RWPE2 (cell line): ENCODE data around the gene STAM.
"Not testable (repeated sequence)": the region's sequence is repeated elsewhere in the genome, so short reads cannot be mapped to it uniquely, and the experiment has no call there.

Source experiments
- ATAC-seq: fragments of 200-7000 bp; cut with Tn5 transposase; 3 replicates; pipeline ENCODE4 v1.9.1; 2021; ENCODE audit warnings: low read depth
- DNase-seq: peaks from one replicate; pipeline ENCODE4 v3.0.0-alpha.2; 2020; ENCODE audit warnings: low spot score
- H3K27ac ChIP-seq: fragments of 450-650 bp; 2 replicates; pipeline ENCODE4 v1.5.1; 2017; ENCODE audit warnings: mild to moderate bottlenecking; ENCODE audit not compliant: poor library complexity, severe bottlenecking
- H3K27me3 ChIP-seq: fragments of 250-450 bp; sonication (Bioruptor Pico); 2 replicates; pipeline ENCODE4 v1.5.1; 2021; ENCODE audit warnings: mild to moderate bottlenecking, moderate library complexity; ENCODE audit not compliant: insufficient read depth, poor library complexity, severe bottlenecking
- H3K36me3 ChIP-seq: fragments of 250-450 bp; sonication (Bioruptor Pico); 2 replicates; pipeline ENCODE4 v1.5.1; 2020; ENCODE audit warnings: low read depth, mild to moderate bottlenecking, moderate library complexity
- H3K4me1 ChIP-seq: fragments of 250-450 bp; sonication (Bioruptor Pico); 2 replicates; pipeline ENCODE4 v1.5.1; 2021; ENCODE audit warnings: mild to moderate bottlenecking, moderate library complexity; ENCODE audit not compliant: insufficient read depth, poor library complexity, severe bottlenecking
- H3K4me3 ChIP-seq: fragments of 250-450 bp; sonication (Bioruptor Pico); 2 replicates; pipeline ENCODE4 v1.5.1; 2021; ENCODE audit warnings: mild to moderate bottlenecking, moderate library complexity; ENCODE audit not compliant: severe bottlenecking
- H3K9me3 ChIP-seq: fragments of 250-450 bp; sonication (Bioruptor Pico); 2 replicates; pipeline ENCODE4 v1.5.1; 2021; ENCODE audit warnings: mild to moderate bottlenecking, moderate library complexity; ENCODE audit not compliant: severe bottlenecking
- TF ChIP-seq, protein P1 (sequence below): fragments of 450-650 bp; IDR thresholded peaks from one replicate; pipeline ENCODE4 v1.5.1; 2017; ENCODE audit warnings: mild to moderate bottlenecking, moderate library complexity; ENCODE audit not compliant: poor library complexity, severe bottlenecking

The STAM gene

DNA sequence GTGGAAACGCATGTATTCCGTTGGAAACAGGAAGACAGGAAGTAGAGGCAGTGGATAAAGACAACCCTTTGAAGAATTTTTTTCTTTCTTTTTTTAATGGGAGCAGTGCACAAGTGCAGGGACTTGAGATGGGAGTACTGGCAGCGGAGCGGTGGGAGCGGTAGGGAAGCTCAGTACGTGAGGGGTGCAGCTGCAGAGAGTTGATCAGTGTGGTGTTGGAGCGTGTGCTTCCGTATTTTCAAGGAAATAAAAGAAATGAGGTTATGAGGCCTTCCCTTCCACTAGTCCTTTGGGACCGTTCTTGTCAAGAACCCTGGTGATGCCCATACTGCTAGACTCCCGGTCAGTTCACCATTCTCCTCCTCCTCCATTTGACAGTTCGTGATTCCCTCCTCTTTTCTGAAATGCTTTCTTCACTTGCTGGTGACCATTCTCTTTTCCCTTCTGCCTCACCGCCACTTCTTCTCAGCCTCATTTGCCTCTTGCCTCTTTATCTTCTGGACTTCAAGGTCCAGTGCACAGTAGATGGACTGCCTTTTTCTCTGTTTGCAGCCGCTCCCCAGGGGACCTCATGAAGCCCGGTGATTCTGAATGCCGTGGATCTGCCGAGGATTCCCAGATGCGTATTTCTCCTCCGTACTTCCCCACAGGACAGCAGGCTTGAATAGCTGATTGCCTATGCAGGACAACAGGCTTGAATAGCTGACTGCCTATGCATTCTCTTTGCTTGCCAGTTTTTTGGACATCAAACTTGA is 68.9 kb downstream of the STAM start:
- TF ChIP-seq, protein P1, sequence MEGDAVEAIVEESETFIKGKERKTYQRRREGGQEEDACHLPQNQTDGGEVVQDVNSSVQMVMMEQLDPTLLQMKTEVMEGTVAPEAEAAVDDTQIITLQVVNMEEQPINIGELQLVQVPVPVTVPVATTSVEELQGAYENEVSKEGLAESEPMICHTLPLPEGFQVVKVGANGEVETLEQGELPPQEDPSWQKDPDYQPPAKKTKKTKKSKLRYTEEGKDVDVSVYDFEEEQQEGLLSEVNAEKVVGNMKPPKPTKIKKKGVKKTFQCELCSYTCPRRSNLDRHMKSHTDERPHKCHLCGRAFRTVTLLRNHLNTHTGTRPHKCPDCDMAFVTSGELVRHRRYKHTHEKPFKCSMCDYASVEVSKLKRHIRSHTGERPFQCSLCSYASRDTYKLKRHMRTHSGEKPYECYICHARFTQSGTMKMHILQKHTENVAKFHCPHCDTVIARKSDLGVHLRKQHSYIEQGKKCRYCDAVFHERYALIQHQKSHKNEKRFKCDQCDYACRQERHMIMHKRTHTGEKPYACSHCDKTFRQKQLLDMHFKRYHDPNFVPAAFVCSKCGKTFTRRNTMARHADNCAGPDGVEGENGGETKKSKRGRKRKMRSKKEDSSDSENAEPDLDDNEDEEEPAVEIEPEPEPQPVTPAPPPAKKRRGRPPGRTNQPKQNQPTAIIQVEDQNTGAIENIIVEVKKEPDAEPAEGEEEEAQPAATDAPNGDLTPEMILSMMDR: no peak
- no peak overlapping the region for H3K4me3 ChIP-seq
- H3K27ac ChIP-seq: no peak overlapping the region
- no peaks in the 10 kb centered on the region for H3K9me3 ChIP-seq
- peaks cover 75% of the 10 kb centered on the region for H3K36me3 ChIP-seq
- H3K4me1 ChIP-seq: no peaks in the 10 kb centered on the region
- no peaks in the 10 kb centered on the region for H3K27me3 ChIP-seq
- ATAC-seq: no peak
- DNase-seq: no peak

GRCh38 chr10:17713758-17714157 is 69.8 kb downstream of the STAM start:
- H3K9me3 ChIP-seq: no peaks in the 10 kb centered on the region
- no peak overlapping the region for H3K27ac ChIP-seq
- no peak for ATAC-seq
- peaks cover 67% of the 10 kb centered on the region for H3K36me3 ChIP-seq
- no peak for DNase-seq
- H3K27me3 ChIP-seq: no peaks in the 10 kb centered on the region
- no peaks in the 10 kb centered on the region for H3K4me1 ChIP-seq
- H3K4me3 ChIP-seq: no peak overlapping the region
- TF ChIP-seq, protein P1: no peak

DNA sequence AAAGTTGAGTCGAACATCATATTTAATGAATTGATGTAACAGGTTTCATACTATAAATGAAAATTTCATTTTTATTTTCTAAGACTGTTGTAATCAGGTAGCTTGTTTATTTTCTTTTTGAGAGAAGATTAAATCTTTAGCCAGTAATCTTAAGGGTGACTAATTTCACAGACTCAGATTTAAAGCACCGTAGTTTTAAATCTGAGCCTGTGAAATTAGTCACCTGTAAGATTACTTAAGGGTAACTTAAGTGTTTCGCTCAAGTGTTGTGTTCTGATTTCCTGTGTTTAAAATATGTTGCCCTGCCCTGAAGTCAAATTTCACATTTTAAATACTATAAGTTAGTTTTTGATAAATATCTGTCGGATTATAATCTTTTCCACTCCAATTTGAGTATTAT is 72.2 kb downstream of the STAM start:
- H3K36me3 ChIP-seq: peaks cover 52% of the 10 kb centered on the region
- TF ChIP-seq, protein P1: no peak
- no peak overlapping the region for H3K27ac ChIP-seq
- no peaks in the 10 kb centered on the region for H3K9me3 ChIP-seq
- H3K4me3 ChIP-seq: no peak overlapping the region
- DNase-seq: no peak
- no peaks in the 10 kb centered on the region for H3K4me1 ChIP-seq
- no peaks in the 10 kb centered on the region for H3K27me3 ChIP-seq
- no peak for ATAC-seq

GRCh38 chr10:17722317-17723014 is 78.5 kb downstream of the STAM start:
- not testable (repeated sequence) for H3K4me3 ChIP-seq, H3K36me3 ChIP-seq, H3K27me3 ChIP-seq, DNase-seq, H3K9me3 ChIP-seq, H3K4me1 ChIP-seq, ATAC-seq, H3K27ac ChIP-seq

DNA sequence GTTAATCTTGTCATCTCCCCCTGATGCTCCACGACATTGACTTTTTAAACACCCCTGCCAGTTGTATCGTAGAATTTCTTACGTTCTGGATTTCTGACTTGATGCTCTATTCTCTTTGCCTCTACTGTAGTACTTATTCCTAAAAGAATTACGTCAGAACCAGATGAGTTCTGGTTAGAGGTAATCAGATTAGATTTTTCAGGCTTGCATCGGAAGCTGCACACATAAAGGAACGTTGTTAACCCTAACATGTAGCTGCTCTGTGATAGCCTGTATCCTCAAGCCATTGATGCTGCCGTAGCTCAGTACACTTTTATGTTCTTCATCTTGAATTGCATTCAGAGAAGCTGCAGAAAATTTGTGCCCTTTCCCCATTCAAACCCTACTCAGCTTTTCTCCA is 81.8 kb downstream of the STAM start:
- Histone ChIP-seq H3K4me1 (no peaks in the 10 kb centered on the region), H3K27me3 (no peaks in the 10 kb centered on the region), H3K27ac (no peak overlapping the region), H3K9me3 (no peaks in the 10 kb centered on the region), H3K4me3 (no peak overlapping the region), H3K36me3 (peaks cover 5% of the 10 kb centered on the region; the same call in 1 of the 2 replicates)
- TF ChIP-seq, protein P1: no peak
- no peak for DNase-seq
- ATAC-seq: no peak
